Panc1 (cell line): ENCODE data around the gene EZH2.

ENCODE experiments used
- POLR2AphosphoS5 ChIP-seq: IDR thresholded peaks from 2 replicates; pipeline ENCODE4 v1.6.1; 2012; ENCODE audit warnings: mild to moderate bottlenecking, low read depth, low read length, moderate library complexity
- TF ChIP-seq, protein P1 (sequence below): fragments of 450-650 bp; IDR thresholded peaks from 2 replicates; pipeline ENCODE4 v1.5.1; 2017; ENCODE audit warnings: mild to moderate bottlenecking
- TF ChIP-seq, protein P2 (sequence below), 2 experiments: IDR thresholded peaks; 2 replicates each; pipeline ENCODE4 v1.6.1; 2011 to 2012; ENCODE audit warnings: low read depth in 2 of 2, control low read depth in 1 of 2, low read length in 1 of 2, mild to moderate bottlenecking in 1 of 2, moderate library complexity in 1 of 2; ENCODE audit not compliant: insufficient read depth in 1 of 2

DNA sequence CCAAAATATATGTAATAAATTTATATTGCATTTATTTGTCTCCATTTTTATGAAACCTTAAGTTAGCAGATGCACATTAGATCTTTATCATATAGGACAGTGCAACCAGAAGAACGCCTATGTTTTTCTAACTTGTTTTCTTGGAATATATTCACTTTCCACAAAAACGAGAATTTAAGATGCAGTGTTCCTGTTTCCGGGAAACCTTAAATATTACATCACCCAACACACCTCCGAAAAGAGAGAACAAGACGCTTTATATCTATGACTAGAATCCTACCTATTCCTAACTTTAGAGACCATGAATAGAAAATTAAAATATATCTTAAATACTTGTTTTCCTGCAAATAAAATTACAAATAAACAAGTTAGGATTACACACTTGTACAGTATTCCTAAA, 1.9 kb downstream of the EZH2 start:
- TF ChIP-seq, protein P1, sequence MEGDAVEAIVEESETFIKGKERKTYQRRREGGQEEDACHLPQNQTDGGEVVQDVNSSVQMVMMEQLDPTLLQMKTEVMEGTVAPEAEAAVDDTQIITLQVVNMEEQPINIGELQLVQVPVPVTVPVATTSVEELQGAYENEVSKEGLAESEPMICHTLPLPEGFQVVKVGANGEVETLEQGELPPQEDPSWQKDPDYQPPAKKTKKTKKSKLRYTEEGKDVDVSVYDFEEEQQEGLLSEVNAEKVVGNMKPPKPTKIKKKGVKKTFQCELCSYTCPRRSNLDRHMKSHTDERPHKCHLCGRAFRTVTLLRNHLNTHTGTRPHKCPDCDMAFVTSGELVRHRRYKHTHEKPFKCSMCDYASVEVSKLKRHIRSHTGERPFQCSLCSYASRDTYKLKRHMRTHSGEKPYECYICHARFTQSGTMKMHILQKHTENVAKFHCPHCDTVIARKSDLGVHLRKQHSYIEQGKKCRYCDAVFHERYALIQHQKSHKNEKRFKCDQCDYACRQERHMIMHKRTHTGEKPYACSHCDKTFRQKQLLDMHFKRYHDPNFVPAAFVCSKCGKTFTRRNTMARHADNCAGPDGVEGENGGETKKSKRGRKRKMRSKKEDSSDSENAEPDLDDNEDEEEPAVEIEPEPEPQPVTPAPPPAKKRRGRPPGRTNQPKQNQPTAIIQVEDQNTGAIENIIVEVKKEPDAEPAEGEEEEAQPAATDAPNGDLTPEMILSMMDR, result no peak
- TF ChIP-seq POLR2AphosphoS5, result no peak
- TF ChIP-seq, protein P2, sequence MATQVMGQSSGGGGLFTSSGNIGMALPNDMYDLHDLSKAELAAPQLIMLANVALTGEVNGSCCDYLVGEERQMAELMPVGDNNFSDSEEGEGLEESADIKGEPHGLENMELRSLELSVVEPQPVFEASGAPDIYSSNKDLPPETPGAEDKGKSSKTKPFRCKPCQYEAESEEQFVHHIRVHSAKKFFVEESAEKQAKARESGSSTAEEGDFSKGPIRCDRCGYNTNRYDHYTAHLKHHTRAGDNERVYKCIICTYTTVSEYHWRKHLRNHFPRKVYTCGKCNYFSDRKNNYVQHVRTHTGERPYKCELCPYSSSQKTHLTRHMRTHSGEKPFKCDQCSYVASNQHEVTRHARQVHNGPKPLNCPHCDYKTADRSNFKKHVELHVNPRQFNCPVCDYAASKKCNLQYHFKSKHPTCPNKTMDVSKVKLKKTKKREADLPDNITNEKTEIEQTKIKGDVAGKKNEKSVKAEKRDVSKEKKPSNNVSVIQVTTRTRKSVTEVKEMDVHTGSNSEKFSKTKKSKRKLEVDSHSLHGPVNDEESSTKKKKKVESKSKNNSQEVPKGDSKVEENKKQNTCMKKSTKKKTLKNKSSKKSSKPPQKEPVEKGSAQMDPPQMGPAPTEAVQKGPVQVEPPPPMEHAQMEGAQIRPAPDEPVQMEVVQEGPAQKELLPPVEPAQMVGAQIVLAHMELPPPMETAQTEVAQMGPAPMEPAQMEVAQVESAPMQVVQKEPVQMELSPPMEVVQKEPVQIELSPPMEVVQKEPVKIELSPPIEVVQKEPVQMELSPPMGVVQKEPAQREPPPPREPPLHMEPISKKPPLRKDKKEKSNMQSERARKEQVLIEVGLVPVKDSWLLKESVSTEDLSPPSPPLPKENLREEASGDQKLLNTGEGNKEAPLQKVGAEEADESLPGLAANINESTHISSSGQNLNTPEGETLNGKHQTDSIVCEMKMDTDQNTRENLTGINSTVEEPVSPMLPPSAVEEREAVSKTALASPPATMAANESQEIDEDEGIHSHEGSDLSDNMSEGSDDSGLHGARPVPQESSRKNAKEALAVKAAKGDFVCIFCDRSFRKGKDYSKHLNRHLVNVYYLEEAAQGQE (IDR thresholded peaks at IDR 0.05; ENCODE audit: insufficient read depth in 1 of 2, low read depth in 2 of 2, low read length in 1 of 2), result no peak
